GM12878 (cell line): Measurements from ENCODE around the gene SYNJ2. TPM values are rescaled to one million over a fixed set of nuclear protein-coding genes. Genes with fewer than 3 reads are reported as not detected.

Source experiments
- ATAC-seq: fragments of 200-7000 bp; cut with Tn5 transposase; 3 replicates; pipeline ENCODE4 v1.9.1; 2020; ENCODE audit warnings: mild to moderate bottlenecking, moderate library complexity
- BruUV-seq: library from RNA; stranded (reverse); fragments of 400-500 nt; replicated peaks from 2 replicates; lab custom pipeline; 2021; lab: Mats Ljungman, UMichigan
- CTCF ChIA-PET: fragments of 300-600 bp; sonication (Branson Sonifier 250); formaldehyde crosslinking; extraction: SDS; loops from one replicate; lab custom pipeline; 2021; ENCODE audit warnings: inconsistent platforms; lab: Yijun Ruan, JAX
- POLR2A ChIA-PET: fragments of 350-600 bp; formaldehyde crosslinking; extraction: SDS; loops from one replicate; lab custom pipeline; 2021; ENCODE audit warnings: inconsistent platforms; lab: Charles Lee
- RAD21 ChIA-PET: fragments of 300-600 bp; sonication (Branson Sonifier 250); formaldehyde crosslinking; loops from one replicate; lab custom pipeline; 2023; ENCODE audit warnings: antibody characterized with exemption; ENCODE audit not compliant: unreplicated experiment; lab: Charles Lee
- SMC1A ChIA-PET: fragments of 300-600 bp; sonication (Branson Sonifier 250); formaldehyde crosslinking; loops from one replicate; lab custom pipeline; 2023; ENCODE audit not compliant: unreplicated experiment, uncharacterized antibody; lab: Charles Lee
- DNase-seq: peaks from one replicate; pipeline ENCODE4 v3.0.0-alpha.2; 2011; ENCODE audit warnings: low read depth, low spot score
- FAIRE-seq: peaks from 3 replicates; lab custom pipeline; 2011; peaks lifted over from hg19 to GRCh38; lab: Jason Lieb, UNC
- H2AFZ ChIP-seq: 2 replicates; pipeline ENCODE4 v1.6.0; 2011; ENCODE audit warnings: low read depth, low read length, control low read depth; ENCODE audit not compliant: control insufficient read depth
- H3K27ac ChIP-seq: 2 replicates; pipeline ENCODE4 v1.5.1; 2011; ENCODE audit warnings: control low read depth; ENCODE audit not compliant: control insufficient read depth, insufficient read depth
- H3K27me3 ChIP-seq, 2 experiments: replicated peaks in 1 of 2; 2 replicates each; pipeline versions ENCODE4 v1.6.0 to v1.6.1; 2011; ENCODE audit warnings: low read length in 1 of 2; ENCODE audit not compliant: control insufficient read depth in 2 of 2, insufficient read depth in 2 of 2
- H3K36me3 ChIP-seq, 2 experiments: 2 replicates each; pipeline ENCODE4 v1.5.1; 2011; ENCODE audit warnings: low read length in 1 of 2; ENCODE audit not compliant: control insufficient read depth in 2 of 2, insufficient read depth in 2 of 2
- H3K4me1 ChIP-seq: 2 replicates; pipeline ENCODE4 v1.6.1; 2011; ENCODE audit warnings: mild to moderate bottlenecking, low read length, moderate library complexity, mixed read lengths; ENCODE audit not compliant: control insufficient read depth, insufficient read depth
- H3K4me2 ChIP-seq: 2 replicates; pipeline ENCODE4 v1.6.0; 2011; ENCODE audit warnings: control low read depth; ENCODE audit not compliant: control insufficient read depth, insufficient read depth
- H3K4me3 ChIP-seq: fragments of 200-600 bp; sonication (generic); 2 replicates; pipeline ENCODE4 v1.5.1; 2016
- H3K79me2 ChIP-seq: 2 replicates; pipeline ENCODE4 v1.6.0; 2011; ENCODE audit warnings: low read length; ENCODE audit not compliant: control insufficient read depth, insufficient read depth
- H3K9ac ChIP-seq: 2 replicates; pipeline ENCODE4 v1.8.0; 2011; ENCODE audit warnings: low read length, control low read depth, mixed read lengths; ENCODE audit not compliant: control insufficient read depth, insufficient read depth
- H3K9me3 ChIP-seq: replicated peaks from 3 replicates; pipeline ENCODE4 v1.5.1; 2011; ENCODE audit warnings: mild to moderate bottlenecking, low read length; ENCODE audit not compliant: control insufficient read depth, insufficient read depth
- H4K20me1 ChIP-seq: 2 replicates; pipeline ENCODE4 v1.6.0; 2011; ENCODE audit not compliant: control insufficient read depth, insufficient read depth
- CEBPZ ChIP-seq: fragments of 150-350 bp; IDR thresholded peaks from 2 replicates; pipeline ENCODE4 v1.6.1; 2016; ENCODE audit warnings: low read depth, low read length
- CHD2 ChIP-seq: IDR thresholded peaks from 2 replicates; pipeline ENCODE4 v1.6.1; 2011; ENCODE audit warnings: low read depth, low read length, improper control_type of control experiment, borderline replicate concordance
- KAT2A ChIP-seq: conservative IDR thresholded peaks from 2 replicates; pipeline ENCODE4 v1.6.1; 2011; ENCODE audit warnings: low read depth, low read length; ENCODE audit not compliant: control insufficient read depth
- MYB ChIP-seq: fragments of 150-350 bp; IDR thresholded peaks from 2 replicates; pipeline ENCODE4 v1.6.1; 2014; ENCODE audit warnings: mild to moderate bottlenecking, low read depth, low read length, borderline replicate concordance
- PAX5 ChIP-seq: IDR thresholded peaks from 2 replicates; pipeline ENCODE4 v1.6.1; 2011; ENCODE audit warnings: low read depth, low read length, borderline replicate concordance
- WGBS: methylation state at CpG from one replicate; pipeline ENCODE4 v1.1.6; 2016; ENCODE audit warnings: low lambda C conversion rate; ENCODE audit not compliant: insufficient replicate concordance, insufficient coverage; ENCODE audit errors: missing lambda C conversion rate; 5-methylcytosine and 5-hydroxymethylcytosine counted together
- in situ Hi-C: fragments of 300-500 bp; cut with MboI; formaldehyde crosslinking; loops from 9 replicates; pipeline ENCODE4 v1.14.3; 2018; ENCODE audit warnings: mixed read lengths
- intact Hi-C: fragments of 100-400 bp; cut with micrococcal nuclease; formaldehyde crosslinking; loops from one replicate; pipeline ENCODE4 v1.14.2; 2022; ENCODE audit not compliant: unreplicated experiment
- polyA plus RNA-seq, 11 experiments: library from polyadenylated mRNA; depleted of rRNA in 4 of 11; unstranded in 6 of 11; stranded (reverse) in 5 of 11; fragments of >200 nt; fragmentation: Nextera tagmentation in 4 of 11; fragmentation: Illumina TruSeq in 1 of 11; extraction: Ambion mirVana in 4 of 11; extraction: Trizol in 1 of 11; gene quantifications; 1 replicate in 1 of 11; 2 replicates in 10 of 11; pipeline versions ENCODE4 v1.2.1 to v1.2.3, GENCODE V29; 2011 to 2016; ENCODE audit warnings: inconsistent platforms in 2 of 11, missing spikeins in 2 of 11, low read depth in 1 of 11
- total RNA-seq, 4 experiments: library from RNA; depleted of rRNA in 3 of 4; stranded (reverse); fragments of >200 nt in 3 of 4; fragmentation: Illumina TruSeq in 1 of 4; extraction: Trizol in 1 of 4; gene quantifications; 2 replicates each; pipeline versions ENCODE4 v1.2.1 to v1.2.3, GENCODE V29; 2013 to 2021

The SYNJ2 gene
- total and polyA plus RNA-seq, 10 of the 15 experiments (the other 5 are each of a cell fraction or from before 2014, with no cell fraction given) = 0.11 to 1.8 (median 0.57) TPM

DNA sequence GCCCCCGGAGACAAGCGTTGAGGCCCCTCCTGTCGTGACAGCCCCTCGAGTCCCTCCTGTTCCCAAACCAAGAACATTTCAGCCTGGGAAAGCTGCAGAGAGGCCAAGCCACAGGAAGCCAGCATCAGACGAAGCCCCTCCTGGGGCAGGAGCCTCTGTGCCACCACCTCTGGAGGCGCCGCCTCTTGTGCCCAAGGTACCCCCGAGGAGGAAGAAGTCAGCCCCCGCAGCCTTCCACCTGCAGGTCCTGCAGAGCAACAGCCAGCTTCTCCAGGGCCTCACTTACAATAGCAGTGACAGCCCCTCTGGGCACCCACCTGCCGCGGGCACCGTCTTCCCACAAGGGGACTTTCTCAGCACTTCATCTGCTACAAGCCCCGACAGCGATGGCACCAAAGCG is 114.0 kb downstream of the SYNJ2 start:
- H3K4me2 ChIP-seq = no peak overlapping the region
- TF ChIP-seq PAX5 (no peak), CEBPZ (no peak), KAT2A (no peak), MYB (no peak), CHD2 (no peak)
- WGBS = 95% methylated on average over 13 of the region's 15 CpGs
- H3K36me3 ChIP-seq = no peaks in the 10 kb centered on the region; a peak in 1 of 4 replicates
- CTCF ChIA-PET = no interaction called here
- H3K9me3 ChIP-seq = no peaks in the 10 kb centered on the region
- H2AFZ ChIP-seq = no peak overlapping the region
- H3K4me3 ChIP-seq = no peak overlapping the region
- H3K27ac ChIP-seq = no peak overlapping the region
- POLR2A ChIA-PET = no interaction called here
- BruUV-seq = no TSS peak
- no peaks in the 10 kb centered on the region for H4K20me1 ChIP-seq
- H3K4me1 ChIP-seq = no peaks in the 10 kb centered on the region
- DNase-seq (no peak), FAIRE-seq (no peak), ATAC-seq (no peak)
- in situ Hi-C loops (no loop called here), intact Hi-C loops (no loop called here)
- SMC1A ChIA-PET = no interaction called here
- H3K9ac ChIP-seq = no peak overlapping the region
- RAD21 ChIA-PET = no interaction called here
- no peaks in the 10 kb centered on the region for H3K27me3 ChIP-seq
- H3K79me2 ChIP-seq = no peaks in the 10 kb centered on the region
